ENCODE measurements around the gene PCDH9.
"Not testable (repeated sequence)": the region's sequence is repeated elsewhere in the genome, so short reads cannot be mapped to it uniquely, and the experiment has no call there.

PCDH9 gene

GRCh38 chr13:66273011-66273410 is 957.1 kb downstream of the PCDH9 start:
- Mint-ChIP-seq H3K36me3 (ENCODE audit: insufficient read depth) (no peaks in the 10 kb centered on the region), H3K4me3 (no peak overlapping the region), H3K4me1 (ENCODE audit: low read depth in 2 of 2) (no peaks in the 10 kb centered on the region), H3K27ac (no peak overlapping the region), H3K27me3 (no peaks in the 10 kb centered on the region), H3K9me3 (peaks cover 6 to 10% of the 10 kb centered on the region in 2 donors)
- DNase-seq (no peak), ATAC-seq (replicated peaks) (no peak)

GRCh38 chr13:66266761-66267160 is 963.4 kb downstream of the PCDH9 start:
- no peak for DNase-seq
- Mint-ChIP-seq H3K27ac (no peak overlapping the region), H3K36me3 (ENCODE audit: insufficient read depth) (no peaks in the 10 kb centered on the region), H3K27me3 (no peaks in the 10 kb centered on the region), H3K9me3 (peaks cover 0 to 8% of the 10 kb centered on the region in 2 donors), H3K4me1 (ENCODE audit: low read depth in 2 of 2) (no peaks in the 10 kb centered on the region), H3K4me3 (no peak overlapping the region)
- ATAC-seq (replicated peaks), result no peak

- peaks cover 0 to 8% of the 10 kb centered on the region in 2 donors for H3K9me3 Mint-ChIP-seq
- H3K36me3 Mint-ChIP-seq (ENCODE audit: insufficient read depth), result no peaks in the 10 kb centered on the region
- DNase-seq (no peak), ATAC-seq (replicated peaks) (no peak)
- no peaks in the 10 kb centered on the region for H3K4me1 Mint-ChIP-seq (ENCODE audit: low read depth in 2 of 2)
- no peak overlapping the region for H3K27ac Mint-ChIP-seq
- H3K4me3 Mint-ChIP-seq, result no peak overlapping the region
- no peaks in the 10 kb centered on the region for H3K27me3 Mint-ChIP-seq
These were observed 963.8 kb downstream of the PCDH9 start for GRCh38 chr13:66266348-66266747.

- Mint-ChIP-seq H3K27me3 (no peaks in the 10 kb centered on the region), H3K27ac (no peak overlapping the region), H3K9me3 (peaks cover 0 to 8% of the 10 kb centered on the region in 2 donors), H3K36me3 (ENCODE audit: insufficient read depth) (no peaks in the 10 kb centered on the region), H3K4me1 (ENCODE audit: low read depth in 2 of 2) (no peaks in the 10 kb centered on the region), H3K4me3 (no peak overlapping the region)
- DNase-seq (no peak), ATAC-seq (replicated peaks) (no peak)
These were observed 964.8 kb downstream of the PCDH9 start for GRCh38 chr13:66265371-66265770.

- Mint-ChIP-seq H3K27me3 (no peaks in the 10 kb centered on the region), H3K36me3 (ENCODE audit: insufficient read depth) (no peaks in the 10 kb centered on the region), H3K4me3 (no peak overlapping the region), H3K27ac (no peak overlapping the region), H3K9me3 (peaks cover 0 to 8% of the 10 kb centered on the region in 2 donors), H3K4me1 (ENCODE audit: low read depth in 2 of 2) (no peaks in the 10 kb centered on the region)
- DNase-seq, result no peak
- no peak for ATAC-seq (replicated peaks)
These were observed 965.2 kb downstream of the PCDH9 start for GRCh38 chr13:66264971-66265370.

GRCh38 chr13:66262330-66262729 is 967.8 kb downstream of the PCDH9 start:
- H3K4me3 Mint-ChIP-seq, result no peak overlapping the region
- no peak for ATAC-seq (replicated peaks)
- H3K9me3 Mint-ChIP-seq, result peaks cover 0 to 8% of the 10 kb centered on the region in 2 donors
- no peaks in the 10 kb centered on the region for H3K36me3 Mint-ChIP-seq (ENCODE audit: insufficient read depth)
- no peak overlapping the region for H3K27ac Mint-ChIP-seq
- DNase-seq, result no peak
- H3K27me3 Mint-ChIP-seq, result no peaks in the 10 kb centered on the region
- H3K4me1 Mint-ChIP-seq (ENCODE audit: low read depth in 2 of 2), result no peaks in the 10 kb centered on the region

GRCh38 chr13:66259426-66259825 is 970.7 kb downstream of the PCDH9 start:
- H3K36me3 Mint-ChIP-seq (ENCODE audit: insufficient read depth); H3K4me1 Mint-ChIP-seq (ENCODE audit: low read depth in 2 of 2); H3K4me3 Mint-ChIP-seq; H3K27ac Mint-ChIP-seq; DNase-seq; H3K27me3 Mint-ChIP-seq; H3K9me3 Mint-ChIP-seq; ATAC-seq (replicated peaks): not testable (repeated sequence)

Measured in effector memory CD8-positive, alpha-beta T cell (primary cell).